Measurements from ENCODE around the gene MATN3.
"Not testable (repeated sequence)": the region's sequence is repeated elsewhere in the genome, so short reads cannot be mapped to it uniquely, and the experiment has no call there.

Gene MATN3

DNA sequence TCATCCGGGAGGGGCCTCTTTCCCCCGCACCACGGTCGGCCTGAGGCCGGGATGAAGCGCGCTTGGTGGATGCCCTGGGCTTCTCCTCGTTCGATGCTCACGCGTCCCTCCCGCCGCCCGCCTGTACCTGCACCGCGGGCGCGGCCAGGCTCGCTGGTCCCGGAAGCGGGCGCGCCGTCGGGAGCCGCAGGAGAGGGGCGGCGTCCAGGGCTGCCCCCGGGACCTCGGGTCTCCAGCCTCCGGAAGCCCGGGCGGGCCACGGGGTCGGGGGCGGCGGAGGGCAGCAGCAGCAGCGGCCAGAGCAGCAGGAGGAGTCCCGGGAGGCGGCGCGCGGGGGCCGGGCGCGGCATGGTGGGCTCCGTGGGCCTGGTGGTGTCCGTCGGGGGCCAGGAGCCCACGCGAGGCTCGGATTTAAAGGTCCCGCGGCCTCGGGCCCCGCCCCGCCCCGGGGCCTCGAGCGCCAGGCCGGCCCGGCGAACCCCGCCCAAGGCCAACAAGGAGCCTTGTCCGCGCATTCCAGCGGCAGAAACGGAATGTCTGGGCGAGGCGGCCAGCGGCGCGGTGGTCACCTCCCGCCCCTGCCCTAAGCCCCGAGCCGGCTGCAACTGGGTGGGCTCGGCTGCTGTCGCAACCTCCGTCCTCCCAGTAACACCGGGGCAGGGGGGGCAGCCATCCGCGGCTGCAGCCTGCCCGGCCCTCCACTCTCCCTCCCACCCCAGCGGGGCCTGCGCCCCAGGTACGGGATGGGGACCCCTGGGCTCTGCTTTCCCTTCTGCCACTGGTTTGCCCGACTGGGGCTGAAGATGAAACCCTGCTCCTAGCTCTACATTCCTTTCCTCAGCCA, at the start of gene MATN3:
Gene MATN3, minus strand, starts transcription at position 387 of the 844 bp plus-strand sequence. Its CDS starts 37 bp downstream, at position 350.
- no peak for DNase-seq (ENCODE audit: low read depth)

- no peak for DNase-seq (ENCODE audit: low read depth)
Observed at GRCh38 chr2:20061940-20062339, 49.5 kb upstream of the MATN3 start.

GRCh38 chr2:20061476-20061875, 49.0 kb upstream of the MATN3 start:
- DNase-seq (ENCODE audit: low read depth), result no peak

GRCh38 chr2:20060106-20060505, 47.6 kb upstream of the MATN3 start:
- no peak for DNase-seq (ENCODE audit: low read depth)

GRCh38 chr2:20057268-20057667, 44.8 kb upstream of the MATN3 start:
- no peak for DNase-seq (ENCODE audit: low read depth)

GRCh38 chr2:20054931-20055330, 42.5 kb upstream of the MATN3 start:
- DNase-seq (ENCODE audit: low read depth), result no peak

GRCh38 chr2:20054119-20054518, 41.7 kb upstream of the MATN3 start:
- DNase-seq (ENCODE audit: low read depth), result no peak

- DNase-seq (ENCODE audit: low read depth), result no peak
Observed at GRCh38 chr2:20052861-20053281, 40.4 kb upstream of the MATN3 start.

- no peak for DNase-seq (ENCODE audit: low read depth)
Observed at GRCh38 chr2:20052229-20052851, 39.9 kb upstream of the MATN3 start.

GRCh38 chr2:20051532-20052228, 39.2 kb upstream of the MATN3 start, which contains the start of gene LAPTM4A:
TSS of gene LAPTM4A (minus strand) at chr2:20051628. CDS start at chr2:20051520, 108 bp downstream.
- peak; percentile 92 for DNase-seq (ENCODE audit: low read depth)

DNA sequence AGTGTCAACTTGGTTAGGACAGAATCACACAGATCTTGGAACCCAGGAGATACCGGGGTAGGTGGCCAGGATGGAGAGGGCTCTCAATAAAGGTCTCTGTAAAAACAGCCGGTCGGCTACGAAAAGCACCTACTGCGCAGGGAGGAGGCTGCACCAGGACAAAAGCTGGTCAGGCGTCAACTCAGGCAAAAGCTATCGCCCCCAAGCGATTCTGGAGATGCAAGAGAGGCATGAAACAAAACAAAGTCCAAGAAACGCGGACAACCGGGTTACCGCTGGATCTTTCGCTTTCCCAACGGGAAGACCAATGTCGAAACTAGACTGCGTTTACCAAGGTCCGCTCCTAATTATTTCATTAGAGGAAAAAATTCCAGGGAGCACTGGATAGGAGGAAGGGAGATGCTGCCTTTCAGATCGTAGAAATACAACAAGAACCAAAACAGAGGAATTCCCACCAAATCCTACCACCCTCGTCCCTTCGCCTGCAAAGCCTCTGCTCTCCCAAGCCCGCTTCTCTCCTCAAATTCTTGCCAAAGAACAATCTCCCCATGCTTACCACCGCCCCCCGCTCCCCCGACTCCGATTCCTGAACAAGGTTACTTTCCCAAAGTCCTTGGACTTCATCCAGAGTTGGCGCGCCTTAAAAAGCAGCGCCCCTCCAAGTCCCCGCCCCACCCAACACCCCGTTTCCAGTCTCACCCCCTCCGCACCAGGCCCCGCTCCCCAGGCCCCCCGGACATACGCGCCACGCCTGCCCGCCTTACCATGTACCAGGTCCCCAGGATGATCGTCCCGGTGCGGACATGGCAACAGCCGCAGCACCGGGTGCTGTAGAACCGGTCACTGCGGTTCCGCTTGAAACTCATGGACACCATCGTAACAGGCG, 38.4 kb upstream of the MATN3 start:
- DNase-seq (ENCODE audit: low read depth), result no peak

- DNase-seq (ENCODE audit: low read depth), result no peak
Observed at GRCh38 chr2:20050104-20050645, 37.7 kb upstream of the MATN3 start.

GRCh38 chr2:20049637-20050036, 37.2 kb upstream of the MATN3 start:
- DNase-seq (ENCODE audit: low read depth), result no peak

DNA sequence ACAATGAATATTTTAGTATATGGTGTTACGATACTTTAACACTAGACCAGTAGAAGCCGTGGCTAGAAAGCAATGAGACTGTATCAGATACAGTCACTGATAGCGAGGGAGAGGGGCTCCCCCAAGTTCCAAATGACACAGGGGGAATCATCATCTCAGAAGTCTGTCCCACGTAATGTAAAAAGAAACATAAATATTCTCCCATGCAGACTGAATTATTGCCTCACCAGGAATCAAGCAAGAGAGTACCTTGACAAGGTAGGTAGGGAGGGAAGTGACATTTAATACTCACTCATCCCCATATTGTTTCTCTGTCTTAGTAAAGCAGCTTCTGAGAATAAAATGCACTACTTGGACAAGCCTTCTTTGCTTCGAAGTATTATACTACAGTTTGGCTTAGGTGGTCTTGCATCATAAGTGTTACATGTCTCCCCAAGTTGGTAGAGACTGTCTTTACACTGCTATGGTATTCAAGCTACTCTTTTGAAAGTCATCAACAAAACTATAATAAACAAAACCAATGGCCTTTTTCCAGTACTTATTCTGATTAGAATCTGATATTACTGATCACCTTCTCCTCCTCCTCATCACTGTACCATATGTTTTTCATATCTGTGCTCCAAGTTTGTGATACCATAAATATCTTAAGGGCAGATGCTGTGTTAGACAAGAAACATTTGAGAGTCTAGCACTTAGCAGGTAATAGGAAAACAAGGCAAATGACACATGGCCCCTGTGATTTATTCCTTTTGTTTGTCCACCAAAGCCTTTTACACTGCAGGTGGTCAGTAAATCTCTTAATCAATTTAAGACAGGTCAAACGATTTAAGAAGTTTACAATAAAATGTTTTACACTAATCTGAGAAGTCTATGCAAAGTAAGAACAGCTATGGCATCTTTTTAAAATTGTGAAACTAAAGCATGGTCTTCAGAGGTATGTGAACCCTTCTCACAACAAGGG, 36.3 kb upstream of the MATN3 start:
- DNase-seq (ENCODE audit: low read depth), result no peak

- DNase-seq (ENCODE audit: low read depth), result not testable (repeated sequence)
Observed at GRCh38 chr2:20045712-20046292, 33.3 kb upstream of the MATN3 start.

GRCh38 chr2:20044778-20045177, 32.3 kb upstream of the MATN3 start:
- DNase-seq (ENCODE audit: low read depth), result no peak

- no peak for DNase-seq (ENCODE audit: low read depth)
Observed at GRCh38 chr2:20042531-20042930, 30.1 kb upstream of the MATN3 start.

DNA sequence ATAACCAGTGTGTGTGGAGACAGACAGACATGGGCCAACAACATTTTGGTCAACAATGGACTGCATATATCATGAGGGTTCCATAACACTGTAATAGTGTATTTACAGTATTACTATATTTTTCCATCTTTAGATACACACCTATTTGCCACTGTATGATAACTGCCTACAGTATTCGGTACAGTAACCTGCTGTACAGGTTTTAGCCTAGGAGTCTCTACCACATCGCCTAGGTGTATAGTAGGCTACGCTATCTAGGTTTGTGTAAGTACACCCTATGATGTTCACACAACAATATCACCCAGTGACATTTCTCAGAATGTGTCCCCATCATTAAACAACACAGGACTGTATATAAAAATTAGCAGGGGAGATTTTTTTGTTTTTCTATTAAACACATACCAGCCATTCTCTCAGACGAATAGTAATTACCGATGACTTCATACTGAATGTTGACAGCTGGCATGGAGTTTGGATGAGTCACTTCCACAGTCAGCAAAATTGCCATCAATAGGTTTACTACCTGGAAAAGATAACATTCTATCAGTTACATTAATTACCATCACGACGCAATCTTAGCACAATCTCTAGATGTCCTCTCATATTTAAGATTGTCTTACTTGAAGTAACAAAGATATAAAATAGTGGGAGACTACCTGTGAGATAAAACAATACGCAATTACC, 28.2 kb upstream of the MATN3 start:
- DNase-seq (ENCODE audit: low read depth), result no peak

GRCh38 chr2:20037660-20038059, 25.2 kb upstream of the MATN3 start:
- no peak for DNase-seq (ENCODE audit: low read depth)

Measured in stimulated activated CD8-positive, alpha-beta memory T cell treated with anti-CD3 and anti-CD28 coated beads, Interleukin-12 subunit alpha, Interleukin-12 subunit beta, amount 100 ng/mL, for 4 hours (primary cell).